Stimulated activated CD4-positive, alpha-beta T cell treated with anti-CD3 and anti-CD28 coated beads, Interleukin-1b, Interleukin-23, amount 100 ng/mL, for 48 hours (primary cell): ENCODE data around the gene PRKCZ.

Experiments used
- DNase-seq: peaks from one replicate; pipeline ENCODE4 v3.0.0-alpha.2; 2020

The PRKCZ gene

GRCh38 chr1:2025491-2025981, 24.7 kb upstream of the PRKCZ start:
- DNase-seq, result no peak

- no peak for DNase-seq
Measured at GRCh38 chr1:2027961-2028583, 22.1 kb upstream of the PRKCZ start.

DNA sequence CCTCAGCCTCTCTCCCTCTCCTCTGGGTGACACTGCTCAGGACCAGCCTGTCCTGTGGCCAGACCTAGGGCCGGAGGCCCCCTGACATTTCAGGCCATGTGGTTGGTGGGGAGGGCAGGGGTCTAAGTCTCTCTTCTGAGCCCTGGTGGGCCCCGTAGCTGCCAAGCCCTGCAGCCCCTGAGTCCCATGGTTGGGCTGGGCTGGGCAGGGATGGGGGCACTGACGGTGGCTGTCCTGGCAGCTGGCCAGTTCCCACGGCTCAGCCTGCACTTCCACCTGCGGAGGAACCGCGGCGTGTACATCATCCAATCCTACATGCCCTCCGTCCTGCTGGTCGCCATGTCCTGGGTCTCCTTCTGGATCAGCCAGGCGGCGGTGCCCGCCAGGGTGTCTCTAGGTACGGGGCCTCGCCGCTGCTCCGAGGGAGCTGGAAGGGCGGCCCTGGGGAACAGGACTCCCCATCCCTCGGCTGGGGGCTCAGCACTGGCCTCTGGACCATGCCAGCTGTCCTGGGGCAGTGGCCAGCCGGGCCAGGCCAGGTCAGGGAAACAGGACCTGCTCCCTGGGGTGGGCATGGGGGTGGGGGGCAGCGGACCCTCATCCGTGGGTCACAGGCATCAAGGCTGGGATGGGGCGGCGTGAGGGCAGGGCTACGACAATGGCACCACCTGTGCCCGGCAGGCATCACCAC, 21.2 kb upstream of the PRKCZ start:
- no peak for DNase-seq

GRCh38 chr1:2029561-2029960, 20.6 kb upstream of the PRKCZ start:
- DNase-seq, result no peak

DNA sequence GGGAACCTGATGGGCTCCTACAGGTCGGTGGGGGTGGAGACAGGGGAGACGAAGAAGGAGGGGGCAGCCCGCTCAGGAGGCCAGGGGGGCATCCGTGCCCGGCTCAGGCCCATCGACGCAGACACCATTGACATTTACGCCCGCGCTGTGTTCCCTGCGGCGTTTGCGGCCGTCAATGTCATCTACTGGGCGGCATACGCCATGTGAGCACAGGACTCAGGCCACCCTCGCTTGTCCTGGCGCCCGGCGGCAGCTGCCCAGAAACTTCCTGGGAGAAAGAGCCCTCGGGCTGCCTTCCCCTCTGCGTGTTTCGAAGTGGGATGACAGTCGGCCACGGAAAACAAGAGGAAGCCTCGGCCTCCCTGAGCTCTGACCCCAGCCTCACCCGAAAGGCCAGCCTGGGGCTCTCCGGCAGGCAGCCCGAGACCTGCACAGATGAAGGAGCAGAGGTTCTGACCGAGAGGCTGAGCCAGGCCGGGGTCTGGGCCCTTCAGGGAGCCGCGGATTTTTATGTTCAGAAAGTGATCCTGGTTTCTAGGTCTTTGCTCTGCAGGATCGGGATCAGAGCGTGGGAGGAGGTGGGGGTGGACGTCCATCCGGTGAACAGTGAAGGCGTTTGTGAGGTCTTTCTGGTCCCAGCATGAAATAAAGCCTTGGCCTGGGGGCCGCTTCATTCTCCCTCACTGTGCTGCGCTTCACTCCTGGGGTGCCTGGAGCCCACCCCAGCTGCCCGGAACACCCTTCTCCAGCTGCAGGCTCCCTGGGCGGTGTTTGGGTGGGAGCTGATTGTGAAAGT, 19.9 kb upstream of the PRKCZ start:
- no peak for DNase-seq

DNA sequence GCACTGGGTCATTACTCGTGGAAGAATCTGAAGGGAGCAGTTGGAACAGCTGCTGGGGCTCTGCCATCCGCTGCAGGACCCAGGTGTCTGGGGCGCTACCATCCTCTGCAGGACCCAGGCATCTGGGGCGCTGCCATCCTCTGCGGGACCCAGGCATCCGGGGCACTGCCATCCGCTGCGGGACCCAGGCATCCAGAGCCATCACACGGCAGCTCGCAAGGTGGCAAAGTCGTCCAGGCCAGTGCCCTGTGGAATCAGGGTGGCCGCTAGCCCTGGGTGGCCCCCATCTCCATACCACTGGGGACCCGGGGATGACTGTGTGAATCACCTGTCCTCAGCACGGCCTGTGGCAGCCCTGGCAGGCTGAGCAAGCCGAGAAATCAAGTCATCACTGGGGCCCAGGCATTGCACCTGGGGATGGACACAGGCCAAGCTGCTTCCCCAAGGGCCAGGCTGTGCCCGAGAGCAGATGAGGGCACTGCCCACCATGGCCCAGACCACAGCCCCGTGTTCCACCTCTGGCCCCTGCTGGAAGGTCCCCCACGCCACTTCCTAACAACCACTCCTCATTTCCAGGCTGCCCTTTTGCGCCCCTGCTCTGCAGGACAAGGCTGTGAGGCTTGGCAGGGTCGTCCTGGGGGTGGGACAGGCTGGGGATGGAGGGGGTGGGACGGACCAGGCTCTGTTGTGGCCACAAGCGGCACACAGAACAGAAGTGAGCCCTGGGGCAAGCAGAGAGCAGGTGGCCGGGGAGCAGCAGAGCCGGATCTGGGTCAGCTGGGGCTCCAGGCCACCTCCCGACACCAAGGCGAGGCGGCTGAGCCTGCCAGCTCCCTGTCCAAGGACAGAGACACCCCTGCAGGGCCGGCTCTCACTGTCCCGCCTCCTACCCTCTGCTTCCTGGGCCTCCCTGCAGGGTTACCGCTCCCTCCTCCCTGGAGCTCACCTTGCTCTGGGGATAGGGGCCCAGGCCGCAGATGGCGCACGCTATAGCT, 18.4 kb upstream of the PRKCZ start:
- no peak for DNase-seq

- no peak for DNase-seq
Measured at GRCh38 chr1:2032737-2033136, 17.5 kb upstream of the PRKCZ start.

- DNase-seq, result no peak
Measured at GRCh38 chr1:2033165-2033564, 17.0 kb upstream of the PRKCZ start.

DNA sequence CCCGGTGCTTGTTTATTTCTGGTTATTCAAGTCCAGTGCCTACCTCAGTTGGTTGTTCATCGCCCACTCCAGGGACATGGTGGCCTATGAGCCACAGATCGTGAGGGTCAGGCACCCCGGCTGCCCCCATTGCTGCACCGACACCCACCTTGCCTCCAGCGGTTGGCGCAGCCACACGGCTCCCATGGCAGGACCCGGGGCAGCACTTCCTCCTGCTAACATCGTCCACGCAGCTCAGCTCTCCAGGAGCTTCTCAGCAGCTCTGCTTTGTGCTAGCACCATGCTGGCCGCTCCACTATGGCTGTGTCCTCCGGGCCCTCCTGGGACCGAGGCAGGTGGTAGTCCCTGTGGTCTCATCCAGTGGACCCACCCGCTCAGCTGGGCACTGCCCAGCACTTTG, 13.9 kb upstream of the PRKCZ start:
- no peak for DNase-seq

DNA sequence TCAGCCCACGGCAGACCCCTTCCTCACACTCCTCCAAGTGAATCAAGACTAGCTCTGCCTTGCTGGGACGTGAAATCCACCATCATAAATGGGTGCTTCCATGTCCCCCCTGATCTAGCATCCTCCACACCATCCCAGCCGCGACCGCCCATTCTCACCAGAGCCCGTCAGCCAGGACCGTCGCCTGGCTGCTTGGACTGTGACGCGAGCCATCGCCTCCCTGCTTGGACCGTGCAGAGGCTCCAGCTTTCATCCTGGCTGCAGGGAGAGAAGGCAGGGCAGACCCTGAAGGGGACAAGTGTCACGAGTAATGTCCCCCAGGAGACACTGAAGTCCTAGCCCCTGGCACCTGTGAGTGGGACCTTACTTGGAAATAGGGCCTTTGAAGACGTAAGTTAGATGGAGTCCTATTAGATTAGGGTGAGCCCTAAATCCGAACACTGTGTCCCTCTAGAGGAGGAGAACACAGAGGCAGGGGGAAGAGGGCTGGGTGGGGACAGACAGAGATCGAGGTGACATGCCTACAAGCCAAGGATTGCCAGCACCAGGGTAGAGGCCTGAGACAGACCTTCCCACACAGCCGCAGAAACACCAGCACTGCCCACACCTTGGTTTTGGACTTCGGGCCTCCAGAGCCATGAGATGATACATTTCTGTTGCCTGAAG, 12.8 kb upstream of the PRKCZ start:
- DNase-seq, result no peak

DNA sequence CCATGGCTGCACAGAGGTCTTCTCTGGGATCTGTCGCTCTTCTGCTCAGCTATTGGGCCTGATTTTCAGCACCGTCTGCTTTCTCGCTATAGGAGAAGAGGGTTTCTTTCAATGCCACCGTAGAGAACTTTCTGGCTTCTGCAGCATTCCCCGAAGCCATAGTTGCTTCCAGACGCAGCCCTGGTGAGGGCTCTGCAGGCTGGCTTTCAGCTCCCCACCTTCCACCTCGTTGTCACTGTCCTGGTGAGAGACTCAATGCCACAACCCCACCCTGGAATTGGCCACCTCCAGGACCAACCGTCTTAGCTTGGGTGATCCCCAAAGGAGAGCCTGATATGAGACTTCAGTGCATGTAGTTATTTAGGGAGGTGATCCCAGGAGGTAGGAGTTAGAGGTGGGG, 12.0 kb upstream of the PRKCZ start:
- no peak for DNase-seq

GRCh38 chr1:2039251-2039650, 11.0 kb upstream of the PRKCZ start:
- DNase-seq, result no peak

GRCh38 chr1:2041305-2041704, 8.9 kb upstream of the PRKCZ start:
- DNase-seq, result no peak

GRCh38 chr1:2041887-2042286, 8.3 kb upstream of the PRKCZ start:
- DNase-seq, result no peak

DNA sequence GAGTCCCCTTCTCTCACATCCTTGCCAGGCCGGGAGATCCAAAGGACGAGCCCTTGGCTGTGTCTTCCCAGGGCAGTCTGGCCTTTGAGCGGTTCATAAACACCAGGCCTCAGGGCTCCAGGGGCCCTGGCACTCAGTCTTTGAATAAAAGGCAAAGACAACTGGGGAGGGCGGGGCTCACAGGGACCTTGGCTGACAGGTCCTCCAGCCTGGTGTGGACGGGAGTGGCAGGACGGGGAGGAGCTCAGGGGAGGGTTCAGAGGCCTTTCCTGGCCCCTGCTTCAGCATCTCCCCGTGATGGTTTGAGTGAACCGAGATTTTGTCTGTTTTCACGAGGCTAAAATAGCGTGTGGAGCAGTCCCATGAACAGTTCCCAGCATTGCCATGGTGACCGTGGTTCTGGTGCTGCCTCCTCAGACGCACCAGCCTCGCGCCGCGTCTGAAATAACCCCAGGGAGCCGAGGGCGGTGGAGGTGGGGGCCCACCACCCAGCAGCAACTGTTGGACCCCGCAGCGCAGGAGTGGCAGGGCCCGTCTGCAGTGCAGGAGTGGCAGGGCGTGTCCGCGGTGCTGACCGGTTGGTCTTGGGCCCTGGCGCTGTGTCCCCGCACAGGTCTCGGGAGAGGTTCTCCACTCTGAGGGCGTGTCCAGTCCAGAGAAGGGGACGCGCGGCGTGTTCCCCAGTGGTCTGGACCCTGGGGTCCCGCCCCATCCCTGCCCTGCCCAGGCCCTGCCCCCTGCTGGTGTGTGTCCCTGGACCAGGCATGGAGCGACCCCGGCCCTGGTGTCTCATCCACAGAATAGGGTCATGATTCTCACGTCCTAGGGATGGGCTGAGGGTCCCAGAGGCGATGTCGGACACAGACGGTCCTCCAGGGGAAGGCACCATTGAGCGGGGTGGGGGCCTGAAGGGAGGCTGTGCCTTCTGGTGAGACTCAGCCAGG, 7.1 kb upstream of the PRKCZ start:
- DNase-seq, result no peak

DNA sequence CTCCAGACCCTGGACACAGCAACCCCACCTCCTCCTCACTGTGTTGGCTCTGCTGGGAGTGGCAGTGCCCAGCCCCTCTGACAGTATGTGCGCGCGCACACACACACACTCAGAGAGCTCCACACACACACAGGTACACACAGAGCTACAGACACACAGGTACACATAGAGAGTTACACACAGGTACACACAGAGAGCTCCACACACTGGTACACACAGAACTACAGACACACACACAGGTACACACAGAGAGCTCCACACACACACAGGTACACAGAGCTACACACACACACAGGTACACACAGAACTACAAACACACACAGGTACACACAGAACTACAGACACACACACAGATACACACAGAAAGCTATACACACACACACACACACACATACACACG, 6.3 kb upstream of the PRKCZ start:
- no peak for DNase-seq

DNA sequence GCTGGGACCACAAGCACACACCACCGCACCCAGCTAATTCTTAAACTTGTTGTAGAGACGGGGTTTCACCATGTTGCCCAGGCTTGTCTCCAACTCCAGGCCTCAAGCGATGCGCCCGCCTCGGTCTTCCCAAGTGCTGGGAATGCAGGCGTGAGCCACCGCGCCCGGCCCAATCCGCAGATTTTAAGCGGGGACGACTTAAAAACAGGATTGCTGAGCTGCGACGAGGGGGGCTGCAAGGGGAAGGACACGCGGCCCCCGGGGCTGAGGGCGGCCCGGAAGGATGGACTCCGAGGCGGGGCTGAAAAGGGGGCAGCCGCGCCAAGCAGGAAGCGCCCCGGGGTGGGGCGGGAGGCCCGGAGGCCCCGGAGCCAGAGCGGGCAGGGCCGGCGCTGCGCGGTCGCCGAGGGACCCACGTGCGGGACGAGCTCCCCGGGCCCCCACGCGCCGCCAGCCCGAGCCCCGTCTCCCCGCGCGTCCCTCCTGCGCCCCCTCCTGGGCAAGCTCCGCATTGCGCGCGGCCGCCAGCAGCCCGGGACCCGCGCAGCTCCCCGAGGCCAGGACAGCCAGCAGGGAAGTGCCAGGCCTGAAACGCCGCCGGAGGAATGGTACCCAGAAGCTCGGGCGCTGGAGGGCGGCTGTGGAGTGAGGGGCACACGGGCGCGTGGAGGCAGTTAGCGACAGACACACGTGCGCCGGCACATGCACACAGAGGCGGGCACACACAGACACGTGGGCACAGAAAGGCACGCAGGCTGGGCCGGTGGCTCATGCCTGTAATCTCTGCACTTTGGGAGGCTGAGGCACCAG, 5.5 kb upstream of the PRKCZ start:
- DNase-seq, result peak; percentile 76

- no peak for DNase-seq
Measured at GRCh38 chr1:2045468-2046173, 4.6 kb upstream of the PRKCZ start.

DNA sequence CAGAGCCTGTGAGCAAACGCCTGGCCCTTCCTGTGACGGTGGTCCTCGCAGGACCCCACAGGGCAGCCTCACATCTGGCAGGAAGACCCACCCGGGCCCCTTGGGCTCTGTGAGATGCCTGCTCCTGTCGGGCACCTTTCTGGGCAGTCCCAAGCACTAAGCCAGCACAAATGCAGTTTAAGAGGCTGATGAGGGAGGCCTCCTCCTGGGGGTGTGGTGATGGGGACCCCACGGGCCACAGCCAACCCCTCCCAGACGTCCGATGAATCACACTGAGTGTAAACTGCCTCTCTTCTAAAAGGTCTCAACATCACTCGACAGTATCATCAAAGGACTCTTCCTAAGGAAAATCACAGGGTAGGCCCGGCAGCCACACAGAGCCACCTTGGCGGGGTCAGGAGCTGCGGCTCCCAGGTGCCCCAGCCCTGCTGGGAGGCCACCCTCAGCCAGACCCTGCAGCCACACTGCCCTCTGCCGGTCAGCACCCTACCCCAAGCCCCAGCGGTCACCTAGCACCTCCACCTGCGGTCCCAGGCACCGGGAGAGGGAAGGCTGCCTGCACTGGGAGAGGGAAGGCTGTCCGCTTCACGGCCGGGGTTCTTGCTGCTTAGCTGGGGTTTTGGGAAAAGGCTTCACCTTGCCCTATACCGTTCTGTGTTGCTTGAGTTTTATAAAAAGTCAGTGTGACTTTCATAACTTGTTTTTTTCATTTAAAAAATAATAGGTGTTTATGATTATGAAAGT, 3.9 kb upstream of the PRKCZ start:
- DNase-seq, result peak; percentile 39
